K562 treated with DMSO at 1 percent for 12 hours (cell line): ENCODE results near the gene KRTAP20-2. TPM values are rescaled to one million over a fixed set of nuclear protein-coding genes. Genes with fewer than 3 reads are reported as not detected.

Experiments used
- total RNA-seq: library from RNA; unstranded; fragments of 300-600 nt; gene quantifications from 2 replicates; pipeline ENCODE4 v1.2.3, GENCODE V29; 2022; ENCODE audit not compliant: insufficient read depth

Gene KRTAP20-2
- total RNA-seq: not detected in 2 replicates

DNA sequence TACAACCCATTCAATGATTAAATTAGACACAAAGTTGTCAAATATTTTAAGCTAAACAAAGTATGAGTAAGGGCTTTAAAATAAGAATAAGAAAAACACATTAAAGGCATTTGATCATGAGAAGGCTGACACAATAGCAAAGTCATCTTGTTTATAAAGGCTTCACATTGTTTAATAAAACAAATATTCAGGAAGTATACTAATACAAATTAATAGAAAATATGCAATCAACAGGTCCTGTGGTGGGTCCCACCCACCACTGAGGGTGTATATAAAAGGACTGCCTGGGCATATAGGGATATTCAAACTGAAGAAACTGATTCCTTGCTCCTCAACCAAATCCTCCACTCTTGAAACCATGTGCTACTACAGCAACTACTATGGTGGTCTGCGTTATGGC, at the start of gene KRTAP20-2:
TSS of gene KRTAP20-2 (plus strand) at position 301 of the 400 bp plus-strand sequence. CDS start at position 359, 58 bp downstream.

DNA sequence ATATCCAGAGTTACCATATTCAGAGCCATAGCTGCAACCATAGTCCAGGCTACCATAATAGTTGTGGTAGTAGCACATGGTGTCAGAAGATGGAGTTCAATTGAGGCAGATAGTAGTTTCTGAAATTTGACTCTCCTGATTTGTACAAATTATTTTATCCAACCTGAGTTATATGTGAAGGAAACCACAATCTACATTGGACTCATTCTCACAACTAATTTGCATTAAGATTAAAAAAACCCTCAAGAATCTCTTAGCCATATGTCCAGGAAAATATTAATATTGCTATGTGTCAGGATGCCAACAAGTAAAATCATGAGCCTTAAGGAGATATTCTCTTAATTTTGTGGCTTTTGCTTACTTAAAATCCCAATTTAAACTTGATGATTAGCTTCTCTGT, 44.7 kb upstream of the KRTAP20-2 start, which contains the start of gene KRTAP22-2:
TSS of gene KRTAP22-2 (minus strand) at position 101 of the 400 bp plus-strand sequence.

DNA sequence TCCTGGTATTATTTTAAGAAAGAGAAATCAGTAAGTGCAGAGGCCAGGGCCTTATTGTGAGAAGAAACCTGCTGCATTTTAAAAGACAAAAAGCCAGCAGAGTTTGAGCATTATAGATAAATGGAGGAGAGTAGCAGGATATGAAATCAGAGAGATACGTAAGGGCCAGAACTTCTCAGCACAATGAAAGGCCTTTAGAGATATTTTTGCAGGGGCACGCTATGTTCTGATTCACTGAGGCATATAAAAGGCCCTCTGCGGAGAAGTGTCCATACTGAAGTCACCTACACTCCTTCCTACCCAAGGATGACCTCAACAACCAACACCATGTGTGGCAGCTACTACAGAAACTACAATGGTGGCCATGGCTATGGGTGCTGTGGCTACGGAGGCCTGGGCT, 42.9 kb upstream of the KRTAP20-2 start, which contains the start of gene KRTAP6-3:
TSS of gene KRTAP6-3 (plus strand) at position 301 of the 400 bp plus-strand sequence. CDS start at position 307, 6 bp downstream.

DNA sequence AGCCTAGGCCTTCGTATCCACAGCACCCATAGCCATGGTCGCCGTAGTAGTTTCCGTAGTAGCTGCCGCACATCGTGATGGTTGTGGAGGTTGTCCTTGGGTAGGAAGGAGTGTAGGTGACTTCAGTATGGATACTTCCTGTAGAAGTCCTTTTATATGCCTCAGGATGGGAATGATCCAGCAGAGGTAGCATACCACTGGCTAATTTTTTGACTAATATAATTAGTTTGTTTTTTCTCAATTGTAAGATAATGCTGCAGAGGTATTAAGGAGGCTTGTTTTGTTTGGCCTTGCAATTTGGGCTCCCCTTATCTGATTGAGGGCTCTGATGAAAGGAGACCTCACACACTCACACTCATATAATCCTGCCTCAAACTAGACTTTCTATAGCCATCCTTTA, 36.2 kb upstream of the KRTAP20-2 start, which contains the start of gene KRTAP6-2:
TSS of gene KRTAP6-2 (minus strand) at position 101 of the 400 bp plus-strand sequence. CDS start at position 73, 28 bp downstream.

DNA sequence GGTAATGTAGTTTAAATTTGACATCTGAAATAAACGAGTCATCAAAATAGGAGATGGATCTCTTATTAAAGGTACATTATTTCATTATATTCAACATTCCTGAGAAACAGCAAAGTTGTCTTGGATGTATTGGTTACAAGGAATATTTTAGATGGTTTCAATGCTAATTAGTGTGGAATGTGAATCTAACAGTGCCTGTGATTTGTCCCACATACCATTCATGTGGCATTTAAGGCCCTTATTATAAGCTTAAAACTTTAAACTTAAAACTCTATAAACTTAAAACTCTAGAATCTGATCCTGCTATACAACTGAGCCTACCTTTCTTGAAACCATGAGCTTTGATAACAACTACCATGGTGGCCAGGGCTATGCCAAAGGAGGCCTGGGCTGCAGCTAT, 34.2 kb upstream of the KRTAP20-2 start, which contains the start of gene KRTAP22-1:
TSS of gene KRTAP22-1 (plus strand) at position 301 of the 400 bp plus-strand sequence.

DNA sequence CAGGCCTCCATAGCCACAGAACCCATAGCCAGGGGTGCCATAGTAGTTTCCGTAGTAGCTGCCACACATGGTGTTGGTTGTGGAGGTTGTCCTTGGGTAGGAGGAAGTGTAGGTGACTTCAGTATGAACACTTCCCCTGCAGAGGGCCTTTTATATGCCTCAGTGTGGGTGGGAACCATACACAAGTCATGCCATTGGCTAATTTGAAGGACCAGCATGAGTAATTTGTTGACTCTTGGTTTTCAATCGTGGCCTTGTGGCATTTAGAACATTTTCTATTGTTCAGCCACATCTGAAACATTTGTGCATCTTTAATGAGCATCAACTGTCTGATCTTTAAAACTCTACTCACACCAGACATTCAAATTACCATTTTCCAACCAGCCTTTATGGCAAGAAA, 21.2 kb upstream of the KRTAP20-2 start, which contains the start of gene KRTAP6-1:
TSS of gene KRTAP6-1 (minus strand) at position 95 of the 400 bp plus-strand sequence. CDS start at position 69, 26 bp downstream.

DNA sequence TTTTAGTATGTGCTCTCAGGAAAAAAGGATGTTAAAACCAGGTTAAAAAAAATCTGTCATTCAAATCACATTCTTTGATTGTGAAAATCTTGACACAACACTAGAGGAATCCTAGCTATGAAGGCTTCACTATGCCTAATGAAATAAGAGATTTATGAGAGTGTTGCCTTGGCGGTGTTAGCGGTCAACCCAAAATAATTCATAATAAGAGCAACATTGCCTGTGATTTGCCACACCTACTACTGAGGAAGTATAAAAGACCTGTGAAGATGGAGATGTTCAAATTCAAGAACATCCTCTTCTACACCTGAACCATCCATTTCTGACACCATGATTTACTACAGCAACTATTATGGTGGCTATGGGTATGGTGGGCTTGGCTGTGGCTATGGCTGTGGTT, 18.9 kb upstream of the KRTAP20-2 start, which contains the start of gene KRTAP20-1:
TSS of gene KRTAP20-1 (plus strand) at position 301 of the 400 bp plus-strand sequence. CDS start at position 331, 30 bp downstream.

DNA sequence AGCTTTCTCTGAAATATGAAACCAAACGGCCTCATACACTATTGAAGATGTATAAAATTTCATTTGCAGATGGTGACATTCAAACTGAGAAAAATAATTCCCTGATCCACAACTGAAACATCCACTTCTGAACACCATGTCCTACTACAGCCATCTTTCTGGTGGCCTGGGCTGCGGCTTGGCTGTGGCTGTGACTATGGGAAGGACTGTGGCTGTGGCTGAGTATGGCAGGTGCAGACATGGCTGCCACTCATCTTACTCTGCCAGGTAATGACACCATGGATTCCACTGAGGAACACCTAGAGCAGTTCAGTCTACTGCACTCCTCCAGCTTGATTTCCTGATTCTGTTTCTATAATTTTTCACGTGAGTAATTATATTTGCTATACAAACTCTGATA, 14.5 kb upstream of the KRTAP20-2 start, which contains the start of gene KRTAP20-4:
TSS of gene KRTAP20-4 (plus strand) at position 106 of the 400 bp plus-strand sequence.

DNA sequence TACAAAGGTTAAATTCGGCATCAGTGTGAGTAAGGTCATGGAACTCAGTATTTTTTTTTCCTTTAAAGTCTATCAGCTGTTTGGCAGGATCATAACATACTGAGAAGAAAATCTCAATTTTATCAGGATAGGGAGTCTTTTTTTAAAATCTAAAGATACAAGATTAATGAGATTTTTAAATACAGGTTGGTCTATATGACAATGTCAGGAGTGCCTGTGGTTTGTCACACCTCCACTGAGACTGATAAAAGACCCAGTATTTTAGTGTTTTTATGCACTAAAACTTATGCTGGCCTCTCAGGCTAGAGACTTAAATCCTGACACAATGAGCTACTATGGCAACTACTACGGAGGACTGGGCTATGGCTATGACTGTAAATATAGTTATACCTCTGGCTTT, 7.6 kb downstream of the KRTAP20-2 start, which contains the start of gene KRTAP20-3:
TSS of gene KRTAP20-3 (plus strand) at position 301 of the 400 bp plus-strand sequence.

Other genes with a start within 250 kb of the KRTAP20-2 start
- gene KRTAP13-1, start 239.2 kb upstream of the KRTAP20-2 start, total RNA-seq: not detected in 2 replicates
- gene KRTAP13-3, start 209.3 kb upstream of the KRTAP20-2 start, total RNA-seq: not detected in 2 replicates
- gene KRTAP13-4, start 205.0 kb upstream of the KRTAP20-2 start, total RNA-seq: not detected in 2 replicates
- not detected in 2 replicates for gene KRTAP15-1, start 194.9 kb upstream of the KRTAP20-2 start, total RNA-seq
- gene KRTAP19-1, start 154.8 kb upstream of the KRTAP20-2 start, total RNA-seq: not detected in 2 replicates
- not detected in 2 replicates for gene KRTAP19-2, start 147.8 kb upstream of the KRTAP20-2 start, total RNA-seq
- gene KRTAP19-3, start 143.2 kb upstream of the KRTAP20-2 start, total RNA-seq: not detected in 2 replicates
- gene KRTAP19-4, start 138.0 kb upstream of the KRTAP20-2 start, total RNA-seq: not detected in 2 replicates
- not detected in 2 replicates for gene KRTAP19-5, start 133.1 kb upstream of the KRTAP20-2 start, total RNA-seq
- gene KRTAP19-6, start 93.3 kb upstream of the KRTAP20-2 start, total RNA-seq: not detected in 2 replicates
- not detected in 2 replicates for gene KRTAP19-7, start 73.9 kb upstream of the KRTAP20-2 start, total RNA-seq
- not detected in 2 replicates for gene KRTAP22-2, start 44.8 kb upstream of the KRTAP20-2 start, total RNA-seq
- gene KRTAP6-3, start 42.8 kb upstream of the KRTAP20-2 start, total RNA-seq: not detected in 2 replicates
- not detected in 2 replicates for gene KRTAP6-2, start 36.3 kb upstream of the KRTAP20-2 start, total RNA-seq
- gene KRTAP22-1, start 34.1 kb upstream of the KRTAP20-2 start, total RNA-seq: not detected in 2 replicates
- not detected in 2 replicates for gene KRTAP6-1, start 21.3 kb upstream of the KRTAP20-2 start, total RNA-seq
- gene KRTAP20-1, start 18.8 kb upstream of the KRTAP20-2 start, total RNA-seq: not detected in 2 replicates
- gene KRTAP20-4, start 14.6 kb upstream of the KRTAP20-2 start, total RNA-seq: not detected in 2 replicates
- gene KRTAP20-3, start 7.7 kb downstream of the KRTAP20-2 start, total RNA-seq: not detected in 2 replicates
- not detected in 2 replicates for gene KRTAP21-3, start 83.6 kb downstream of the KRTAP20-2 start, total RNA-seq
- gene KRTAP21-2, start 112.1 kb downstream of the KRTAP20-2 start, total RNA-seq: not detected in 2 replicates
- not detected in 2 replicates for gene KRTAP21-1, start 120.2 kb downstream of the KRTAP20-2 start, total RNA-seq
- not detected in 2 replicates for gene KRTAP8-1, start 178.1 kb downstream of the KRTAP20-2 start, total RNA-seq
- not detected in 2 replicates for gene KRTAP7-1, start 194.6 kb downstream of the KRTAP20-2 start, total RNA-seq
- not detected in 2 replicates for gene KRTAP11-1, start 246.4 kb downstream of the KRTAP20-2 start, total RNA-seq